CD8-positive, alpha-beta memory T cell (primary cell): Measurements from ENCODE around the gene PCDH9. TPM values are rescaled to one million over a fixed set of nuclear protein-coding genes. Genes with fewer than 3 reads are reported as not detected.
"Not testable (repeated sequence)": the region's sequence is repeated elsewhere in the genome, so short reads cannot be mapped to it uniquely, and the experiment has no call there.

ENCODE experiments used
- CTCF ChIA-PET: fragments of 350-600 bp; sonication (Branson Sonifier 250); formaldehyde crosslinking; loops from one replicate; lab custom pipeline; 2021; ENCODE audit warnings: antibody characterized with exemption; lab: Charles Lee
- POLR2A ChIA-PET: fragments of 350-600 bp; sonication (Branson Sonifier 250); formaldehyde crosslinking; loops from one replicate; lab custom pipeline; 2021; ENCODE audit warnings: antibody characterized with exemption; lab: Charles Lee
- DNase-seq, 5 donors: peaks; one replicate each; pipeline versions ENCODE4 v3.0.0 to v3.0.0-alpha.2; 2020 to 2022; ENCODE audit warnings: mixed read lengths in 1 of 5
- H3K27ac ChIP-seq: one replicate; pipeline ENCODE4 v1.7.0; 2013; ENCODE audit warnings: low read depth, mild to moderate bottlenecking, low read length, moderate library complexity
- H3K27me3 ChIP-seq: 2 replicates; pipeline ENCODE4 v1.7.0; 2013; ENCODE audit warnings: low read length, mild to moderate bottlenecking; ENCODE audit not compliant: insufficient read depth, poor library complexity, severe bottlenecking
- H3K36me3 ChIP-seq: 2 replicates; pipeline ENCODE4 v1.7.0; 2013; ENCODE audit warnings: mild to moderate bottlenecking, low read length, moderate library complexity; ENCODE audit not compliant: insufficient read depth
- H3K4me1 ChIP-seq: 2 replicates; pipeline ENCODE4 v1.7.0; 2013; ENCODE audit warnings: mild to moderate bottlenecking, low read length, moderate library complexity; ENCODE audit not compliant: insufficient read depth
- H3K4me3 ChIP-seq: 2 replicates; pipeline ENCODE4 v1.7.0; 2013; ENCODE audit warnings: mild to moderate bottlenecking, low read length
- H3K9me3 ChIP-seq: 2 replicates; pipeline ENCODE4 v1.7.0; 2013; ENCODE audit warnings: mild to moderate bottlenecking, low read length
- H3K27ac Mint-ChIP-seq, 8 donors: one replicate each; pipeline ENCODE4 v1.8.0; 2020 to 2021; ENCODE audit warnings: mixed read lengths in 8 of 8, mild to moderate bottlenecking in 6 of 8, inconsistent platforms in 3 of 8, moderate library complexity in 3 of 8
- H3K27me3 Mint-ChIP-seq, 2 donors: one replicate each; pipeline ENCODE4 v1.8.0; 2020 to 2021; ENCODE audit warnings: mixed read lengths in 2 of 2, mild to moderate bottlenecking in 1 of 2, moderate library complexity in 1 of 2
- H3K36me3 Mint-ChIP-seq, 3 donors: one replicate each; pipeline ENCODE4 v1.8.0; 2020 to 2021; ENCODE audit warnings: mixed read lengths in 3 of 3, inconsistent platforms in 1 of 3, mild to moderate bottlenecking in 1 of 3
- H3K4me1 Mint-ChIP-seq, 3 donors: one replicate each; pipeline ENCODE4 v1.8.0; 2020 to 2021; ENCODE audit warnings: mixed read lengths in 3 of 3, inconsistent platforms in 1 of 3, mild to moderate bottlenecking in 1 of 3
- H3K4me3 Mint-ChIP-seq, 7 donors: one replicate each; pipeline ENCODE4 v1.8.0; 2020 to 2021; ENCODE audit warnings: mixed read lengths in 7 of 7, mild to moderate bottlenecking in 6 of 7, moderate library complexity in 4 of 7, inconsistent platforms in 2 of 7
- H3K9me3 Mint-ChIP-seq, 5 donors: one replicate each; pipeline ENCODE4 v1.8.0; 2020 to 2022; ENCODE audit warnings: mixed read lengths in 5 of 5, mild to moderate bottlenecking in 3 of 5, moderate library complexity in 2 of 5, inconsistent platforms in 1 of 5
- polyA plus RNA-seq: library from polyadenylated mRNA; unstranded; fragments of 300-500 nt; fragmentation: Illumina TruSeq; gene quantifications from one replicate; pipeline ENCODE4 v1.2.3, GENCODE V29; 2021
- total RNA-seq, 2 experiments: library from RNA; stranded (reverse); gene quantifications; one replicate each; pipeline ENCODE4 v1.2.3, GENCODE V29; 2021

PCDH9 gene
- total and polyA plus RNA-seq, 3 experiments from 2014 or later = 0.09 to 0.21 (median 0.16) TPM

DNA sequence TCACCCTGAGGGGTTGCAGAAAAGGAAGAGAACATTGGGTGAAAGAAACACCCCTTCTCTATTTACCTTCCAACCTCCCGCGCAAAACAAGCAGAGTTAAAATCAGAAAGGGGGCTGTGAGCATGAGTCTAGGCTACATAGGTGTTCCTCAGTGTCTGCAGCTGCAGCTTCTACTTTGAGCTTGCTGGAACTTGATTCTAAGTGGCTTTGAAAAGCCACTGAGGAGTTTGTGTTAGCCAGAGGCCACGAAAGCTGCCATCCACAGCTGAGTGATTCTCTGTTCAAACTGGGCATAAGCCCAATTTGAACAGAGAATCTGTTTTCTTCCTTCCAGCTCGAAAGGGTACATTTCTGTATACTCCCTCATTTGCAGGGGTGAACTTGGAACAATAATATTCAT is 343.9 kb downstream of the PCDH9 start:
- CTCF ChIA-PET = no interaction called here

DNA sequence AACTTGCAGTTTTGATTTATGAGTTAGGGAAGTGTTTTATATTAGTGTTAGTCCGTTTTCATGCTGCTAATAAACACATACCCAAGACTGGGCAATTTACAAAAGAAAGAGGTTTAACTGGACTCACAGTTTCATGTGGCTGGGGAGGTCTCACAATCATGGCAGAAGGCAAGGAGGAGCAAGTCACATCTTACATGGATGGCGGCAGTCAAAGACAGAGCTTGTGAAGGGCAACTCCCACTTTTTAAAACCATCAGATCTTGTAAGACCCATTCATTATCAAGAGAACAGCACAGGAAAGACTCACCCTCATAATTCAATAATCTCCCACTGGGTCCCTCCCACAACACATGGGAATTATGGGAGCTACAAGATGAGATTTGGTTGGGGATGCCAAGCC is 349.0 kb downstream of the PCDH9 start:
- H3K36me3 Mint-ChIP-seq, DNase-seq, H3K4me3 Mint-ChIP-seq, CTCF ChIA-PET, H3K27ac ChIP-seq, H3K27me3 Mint-ChIP-seq, H3K36me3 ChIP-seq, H3K27me3 ChIP-seq, H3K4me3 ChIP-seq, H3K4me1 ChIP-seq, H3K4me1 Mint-ChIP-seq, POLR2A ChIA-PET, H3K9me3 ChIP-seq: not testable (repeated sequence)
- Mint-ChIP-seq H3K27ac (peak overlapping the region in 1 of 8 donors; percentile 47), H3K9me3 (peaks cover 7 to 20% (median 9%) of the 10 kb centered on the region in 5 donors)

More for the DNA sequence above, 343.9 kb downstream of the PCDH9 start:
- H3K4me1 ChIP-seq = no peaks in the 10 kb centered on the region
- no peak overlapping the region for H3K27ac ChIP-seq
- Mint-ChIP-seq H3K27ac (no peak overlapping the region), H3K4me1 (no peaks in the 10 kb centered on the region), H3K4me3 (no peak overlapping the region), H3K36me3 (peaks cover 0 to 2% (median 0%) of the 10 kb centered on the region in 3 donors), H3K9me3 (peaks cover 3 to 15% (median 7%) of the 10 kb centered on the region in 5 donors), H3K27me3 (no peaks in the 10 kb centered on the region)
- no peak overlapping the region for H3K4me3 ChIP-seq
- POLR2A ChIA-PET = no interaction called here
- no peak for DNase-seq
- H3K27me3 ChIP-seq = no peaks in the 10 kb centered on the region
- no peaks in the 10 kb centered on the region for H3K9me3 ChIP-seq
- no peaks in the 10 kb centered on the region for H3K36me3 ChIP-seq

DNA sequence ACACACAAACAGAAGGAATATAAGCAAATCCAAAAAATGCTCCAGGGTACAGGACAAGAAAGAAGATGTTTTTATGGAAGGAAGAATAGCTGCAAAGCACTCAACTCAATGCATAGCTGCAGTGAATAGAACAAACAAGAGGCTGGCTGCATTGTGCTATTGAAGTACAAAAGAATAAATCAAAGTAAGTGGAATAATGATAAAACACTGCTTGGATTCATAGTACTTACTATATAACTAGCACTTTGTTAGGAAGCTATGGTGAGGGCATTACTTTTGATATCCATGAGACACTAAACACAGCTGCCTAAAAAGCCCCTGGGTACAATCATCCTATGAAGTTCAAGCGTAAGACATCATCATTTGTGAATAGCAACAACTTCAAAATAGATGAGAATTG is 350.1 kb downstream of the PCDH9 start:
- H3K4me3 Mint-ChIP-seq = no peak overlapping the region
- peaks cover 7 to 28% (median 10%) of the 10 kb centered on the region in 5 donors for H3K9me3 Mint-ChIP-seq
- peaks cover 0 to 2% (median 0%) of the 10 kb centered on the region in 3 donors for H3K36me3 Mint-ChIP-seq
- no peaks in the 10 kb centered on the region for H3K36me3 ChIP-seq
- no peak overlapping the region for H3K27ac Mint-ChIP-seq
- H3K4me3 ChIP-seq = no peak overlapping the region
- no peaks in the 10 kb centered on the region for H3K4me1 Mint-ChIP-seq
- DNase-seq = no peak
- CTCF ChIA-PET = no interaction called here
- POLR2A ChIA-PET = no interaction called here
- no peaks in the 10 kb centered on the region for H3K27me3 ChIP-seq
- H3K9me3 ChIP-seq = no peaks in the 10 kb centered on the region
- no peak overlapping the region for H3K27ac ChIP-seq
- H3K4me1 ChIP-seq = no peaks in the 10 kb centered on the region
- H3K27me3 Mint-ChIP-seq = no peaks in the 10 kb centered on the region

DNA sequence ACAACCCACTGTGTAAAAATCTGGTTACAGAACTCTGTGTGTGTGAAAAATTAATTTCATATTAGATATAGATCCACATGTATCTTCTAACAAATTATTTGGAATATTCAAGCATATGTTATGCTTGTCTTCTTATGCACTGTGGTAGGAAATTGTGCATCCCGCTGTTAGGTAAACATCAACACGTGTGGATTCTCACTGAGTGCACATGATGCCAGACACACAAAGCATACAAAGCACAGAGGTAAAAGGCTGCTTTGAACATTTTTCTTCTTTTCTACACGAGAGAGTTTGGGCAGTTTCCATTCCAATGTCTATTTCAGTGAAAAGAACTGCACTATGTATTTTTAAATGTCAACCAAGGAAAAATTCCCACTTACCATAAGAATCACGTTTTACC is 354.9 kb downstream of the PCDH9 start:
- no peak overlapping the region for H3K27ac ChIP-seq
- ChIA-PET CTCF (no interaction called here), POLR2A (no interaction called here)
- peaks cover 4 to 44% (median 10%) of the 10 kb centered on the region in 5 donors for H3K9me3 Mint-ChIP-seq
- H3K27me3 ChIP-seq = no peaks in the 10 kb centered on the region
- no peaks in the 10 kb centered on the region for H3K9me3 ChIP-seq
- DNase-seq = no peak
- no peak overlapping the region for H3K27ac Mint-ChIP-seq
- no peak overlapping the region for H3K4me3 Mint-ChIP-seq
- no peaks in the 10 kb centered on the region for H3K36me3 ChIP-seq
- H3K4me1 ChIP-seq = no peaks in the 10 kb centered on the region
- no peaks in the 10 kb centered on the region for H3K27me3 Mint-ChIP-seq
- H3K4me1 Mint-ChIP-seq = no peaks in the 10 kb centered on the region
- no peaks in the 10 kb centered on the region for H3K36me3 Mint-ChIP-seq
- no peak overlapping the region for H3K4me3 ChIP-seq

DNA sequence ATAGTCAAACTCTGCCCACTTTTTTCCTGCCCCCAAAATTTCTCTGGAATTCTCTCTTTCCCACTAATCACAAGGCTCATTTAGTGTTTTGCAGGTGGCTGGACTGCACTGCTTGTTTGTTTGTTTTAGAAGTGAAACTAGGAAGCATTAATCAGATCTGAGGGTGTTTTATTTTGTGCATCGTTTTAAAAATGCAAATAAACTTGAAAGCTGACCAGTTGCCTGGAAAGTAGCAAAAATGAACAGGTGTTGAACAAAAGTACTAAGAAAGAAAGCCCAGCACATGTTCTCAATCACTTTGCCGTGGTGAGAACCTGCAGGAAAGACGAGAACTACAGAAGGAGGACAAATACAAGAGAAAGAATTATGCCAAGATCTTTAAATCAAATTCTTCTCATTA is 365.5 kb downstream of the PCDH9 start:
- Mint-ChIP-seq H3K36me3 (no peaks in the 10 kb centered on the region), H3K27ac (no peak overlapping the region)
- POLR2A ChIA-PET = no interaction called here

DNA sequence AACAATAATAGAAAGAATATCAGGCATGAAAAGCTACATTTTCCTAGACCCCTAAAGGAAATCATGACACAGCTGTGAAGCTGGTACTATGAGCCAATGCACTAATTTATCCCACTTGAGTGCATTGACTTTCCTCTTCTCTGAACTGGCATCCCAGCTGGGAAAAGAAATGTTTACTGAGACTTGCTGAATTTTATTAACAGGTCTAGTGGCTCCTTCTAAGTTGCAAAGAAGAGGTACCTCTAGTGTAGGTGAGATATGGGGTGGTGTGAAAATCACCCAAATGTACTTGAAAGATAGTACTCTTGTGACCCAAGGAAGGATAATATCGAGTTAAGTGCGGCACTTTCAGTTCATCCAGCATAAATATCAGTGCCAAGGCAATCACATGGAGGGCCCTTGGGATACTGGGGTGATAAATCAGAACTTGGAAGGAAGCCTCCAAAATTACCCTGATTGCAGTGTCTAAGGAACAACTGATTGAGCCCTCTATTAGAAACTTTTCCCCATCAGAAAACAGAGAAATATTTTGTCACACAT is 369.2 kb downstream of the PCDH9 start:
- H3K27ac ChIP-seq = no peak overlapping the region
- no peaks in the 10 kb centered on the region for H3K36me3 ChIP-seq
- CTCF ChIA-PET = no interaction called here
- H3K4me3 ChIP-seq = no peak overlapping the region
- peaks cover 0 to 15% (median 5%) of the 10 kb centered on the region in 5 donors for H3K9me3 Mint-ChIP-seq
- H3K36me3 Mint-ChIP-seq = no peaks in the 10 kb centered on the region
- H3K4me1 ChIP-seq = no peaks in the 10 kb centered on the region
- H3K27me3 ChIP-seq = no peaks in the 10 kb centered on the region
- no peak for DNase-seq
- no peak overlapping the region for H3K27ac Mint-ChIP-seq
- no peaks in the 10 kb centered on the region for H3K9me3 ChIP-seq
- POLR2A ChIA-PET = no interaction called here
- H3K4me1 Mint-ChIP-seq = no peaks in the 10 kb centered on the region
- H3K4me3 Mint-ChIP-seq = no peak overlapping the region
- no peaks in the 10 kb centered on the region for H3K27me3 Mint-ChIP-seq

More for the DNA sequence above, 365.5 kb downstream of the PCDH9 start:
- H3K4me1 ChIP-seq = no peaks in the 10 kb centered on the region
- H3K4me3 ChIP-seq = no peak overlapping the region
- Mint-ChIP-seq H3K9me3 (peaks cover 0 to 13% (median 7%) of the 10 kb centered on the region in 5 donors), H3K4me3 (no peak overlapping the region), H3K4me1 (no peaks in the 10 kb centered on the region), H3K27me3 (no peaks in the 10 kb centered on the region)
- no peaks in the 10 kb centered on the region for H3K36me3 ChIP-seq
- no peaks in the 10 kb centered on the region for H3K9me3 ChIP-seq
- CTCF ChIA-PET = no interaction called here
- no peak overlapping the region for H3K27ac ChIP-seq
- no peak for DNase-seq
- no peaks in the 10 kb centered on the region for H3K27me3 ChIP-seq

DNA sequence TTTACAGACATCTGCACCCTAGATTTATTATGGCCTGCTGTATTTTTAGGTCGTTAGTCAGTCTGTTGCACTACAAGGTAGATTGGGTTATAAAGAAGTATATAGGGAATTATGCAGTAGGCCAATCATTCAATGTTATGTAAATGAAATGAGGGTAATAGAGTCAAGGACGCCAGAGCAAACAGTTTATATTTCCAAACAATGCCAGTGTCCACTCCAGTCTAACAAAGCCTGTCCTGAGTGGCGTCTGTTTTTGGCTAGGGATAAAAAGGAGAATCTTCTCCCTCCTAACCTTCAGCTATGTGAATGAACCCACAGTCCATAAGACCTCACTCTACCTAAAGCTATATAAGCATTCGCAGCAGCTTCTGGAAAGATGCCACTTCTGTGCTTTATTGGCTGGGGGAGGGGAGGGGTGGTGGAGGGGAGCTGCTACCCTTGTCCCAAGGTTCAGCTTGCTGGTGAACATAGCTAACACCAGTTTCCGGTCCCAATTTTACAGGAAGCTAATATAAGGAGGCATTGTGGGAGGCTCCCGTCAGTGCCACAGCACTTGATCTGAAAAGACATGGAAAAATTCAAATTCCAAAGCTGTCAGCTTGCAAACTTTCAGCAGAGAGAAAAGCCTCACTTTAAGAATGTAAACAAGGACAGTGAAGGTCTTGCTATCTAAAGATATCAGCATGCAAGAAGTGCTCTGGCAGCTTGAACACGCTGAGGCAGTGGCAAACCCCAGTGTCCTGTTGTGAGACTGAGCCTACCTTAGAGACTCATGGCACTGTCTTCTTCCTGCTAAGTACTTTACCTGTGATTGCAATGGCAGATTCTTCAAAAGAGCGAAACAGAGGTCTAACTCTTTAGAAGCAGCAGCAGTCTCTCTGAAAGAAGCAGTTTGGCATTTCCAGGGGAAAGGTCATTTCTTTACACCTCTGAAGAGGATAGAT is 369.9 kb downstream of the PCDH9 start:
- Histone ChIP-seq H3K27me3 (no peaks in the 10 kb centered on the region), H3K27ac (no peak overlapping the region), H3K36me3 (no peaks in the 10 kb centered on the region), H3K9me3 (no peaks in the 10 kb centered on the region), H3K4me1 (no peaks in the 10 kb centered on the region), H3K4me3 (no peak overlapping the region)
- Mint-ChIP-seq H3K27ac (no peak overlapping the region), H3K27me3 (no peaks in the 10 kb centered on the region), H3K36me3 (no peaks in the 10 kb centered on the region), H3K9me3 (peaks cover 0 to 15% (median 4%) of the 10 kb centered on the region in 5 donors), H3K4me3 (no peak overlapping the region), H3K4me1 (no peaks in the 10 kb centered on the region)
- POLR2A ChIA-PET = no interaction called here
- no peak for DNase-seq
- CTCF ChIA-PET = no interaction called here

DNA sequence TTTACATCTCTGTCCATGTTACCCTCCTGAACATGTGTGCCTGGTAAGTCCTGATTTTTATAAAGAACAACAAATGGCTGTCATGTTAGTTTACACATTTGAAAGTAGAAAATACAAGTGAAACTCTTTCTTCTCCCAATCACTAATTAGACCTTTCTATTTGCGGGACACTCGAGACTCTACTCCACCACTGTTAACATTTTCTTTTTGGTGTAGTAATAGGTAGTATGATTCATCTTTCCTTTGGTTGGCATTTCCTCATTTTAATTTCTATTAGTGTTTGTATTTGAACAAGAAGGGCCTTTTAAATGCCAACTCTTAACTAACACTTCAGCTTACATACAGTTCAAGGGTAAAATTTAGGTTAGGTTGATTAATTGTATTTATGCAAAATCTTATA is 371.1 kb downstream of the PCDH9 start:
- Mint-ChIP-seq H3K9me3 (peaks cover 0 to 16% (median 3%) of the 10 kb centered on the region in 5 donors), H3K27me3 (no peaks in the 10 kb centered on the region), H3K27ac (no peak overlapping the region), H3K36me3 (no peaks in the 10 kb centered on the region), H3K4me3 (no peak overlapping the region), H3K4me1 (no peaks in the 10 kb centered on the region)
- Histone ChIP-seq H3K4me1 (no peaks in the 10 kb centered on the region), H3K4me3 (no peak overlapping the region), H3K9me3 (no peaks in the 10 kb centered on the region), H3K27ac (no peak overlapping the region), H3K27me3 (no peaks in the 10 kb centered on the region), H3K36me3 (no peaks in the 10 kb centered on the region)
- POLR2A ChIA-PET = no interaction called here
- no peak for DNase-seq
- CTCF ChIA-PET = no interaction called here
